GM10248 (cell line): ENCODE results near the gene EEF2KMT.
A peak's percentile ranks its signal among the peaks of the same experiment; 100 is the strongest.

Experiments
- CTCF ChIA-PET: fragments of 300-600 bp; sonication (Branson Sonifier 250); formaldehyde crosslinking; extraction: SDS; loops from one replicate; lab custom pipeline; 2021; ENCODE audit warnings: antibody characterized with exemption; lab: Yijun Ruan, JAX
- POLR2A ChIA-PET: fragments of 350-650 bp; sonication (Branson Sonifier 250); formaldehyde crosslinking; extraction: SDS; loops from one replicate; lab custom pipeline; 2020; ENCODE audit warnings: antibody characterized with exemption; lab: Yijun Ruan, JAX
- DNase-seq: peaks from one replicate; pipeline ENCODE4 v3.0.0; 2012; ENCODE audit errors: extremely low spot score
- CTCF ChIP-seq: IDR thresholded peaks from 2 replicates; pipeline ENCODE4 v1.5.1; 2012; ENCODE audit warnings: mild to moderate bottlenecking, low read depth; ENCODE audit errors: extremely low read depth, missing control alignments, control extremely low read depth

Gene EEF2KMT

GRCh38 chr16:5041600-5042133, 55.9 kb downstream of the EEF2KMT start:
- ChIA-PET CTCF (interaction anchor here (3.1 kb wide), 1 partner anchor 13 kb away, joined by 8 read pairs; no protein-coding TSS in a partner anchor), POLR2A (no interaction called here)
- DNase-seq: peak; percentile 69
- TF ChIP-seq CTCF: no peak

DNA sequence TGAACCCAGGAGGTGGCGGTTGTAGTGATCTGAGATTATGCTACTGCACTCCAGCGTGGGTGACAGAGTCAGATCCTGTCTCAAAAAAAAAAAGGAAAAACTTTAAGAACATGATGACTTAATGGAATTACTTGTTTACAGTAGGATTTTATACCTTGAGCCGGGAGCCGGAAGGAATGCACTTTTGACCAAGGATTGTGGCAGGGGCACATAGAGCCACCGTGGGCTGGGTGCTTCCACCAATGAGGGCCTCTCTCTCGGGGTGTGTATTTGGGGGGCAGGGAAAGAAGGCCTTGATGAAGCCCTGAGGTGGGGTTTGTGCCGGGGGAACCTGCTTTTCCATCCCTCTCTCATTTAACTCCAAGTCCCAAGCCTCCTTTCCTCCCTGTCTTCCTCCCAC, 57.1 kb downstream of the EEF2KMT start:
- DNase-seq: no peak
- POLR2A ChIA-PET: no interaction called here
- TF ChIP-seq CTCF: no peak
- CTCF ChIA-PET: interaction anchor here (3.1 kb wide), 1 partner anchor 14 kb away, joined by 8 read pairs; no protein-coding TSS in a partner anchor

DNA sequence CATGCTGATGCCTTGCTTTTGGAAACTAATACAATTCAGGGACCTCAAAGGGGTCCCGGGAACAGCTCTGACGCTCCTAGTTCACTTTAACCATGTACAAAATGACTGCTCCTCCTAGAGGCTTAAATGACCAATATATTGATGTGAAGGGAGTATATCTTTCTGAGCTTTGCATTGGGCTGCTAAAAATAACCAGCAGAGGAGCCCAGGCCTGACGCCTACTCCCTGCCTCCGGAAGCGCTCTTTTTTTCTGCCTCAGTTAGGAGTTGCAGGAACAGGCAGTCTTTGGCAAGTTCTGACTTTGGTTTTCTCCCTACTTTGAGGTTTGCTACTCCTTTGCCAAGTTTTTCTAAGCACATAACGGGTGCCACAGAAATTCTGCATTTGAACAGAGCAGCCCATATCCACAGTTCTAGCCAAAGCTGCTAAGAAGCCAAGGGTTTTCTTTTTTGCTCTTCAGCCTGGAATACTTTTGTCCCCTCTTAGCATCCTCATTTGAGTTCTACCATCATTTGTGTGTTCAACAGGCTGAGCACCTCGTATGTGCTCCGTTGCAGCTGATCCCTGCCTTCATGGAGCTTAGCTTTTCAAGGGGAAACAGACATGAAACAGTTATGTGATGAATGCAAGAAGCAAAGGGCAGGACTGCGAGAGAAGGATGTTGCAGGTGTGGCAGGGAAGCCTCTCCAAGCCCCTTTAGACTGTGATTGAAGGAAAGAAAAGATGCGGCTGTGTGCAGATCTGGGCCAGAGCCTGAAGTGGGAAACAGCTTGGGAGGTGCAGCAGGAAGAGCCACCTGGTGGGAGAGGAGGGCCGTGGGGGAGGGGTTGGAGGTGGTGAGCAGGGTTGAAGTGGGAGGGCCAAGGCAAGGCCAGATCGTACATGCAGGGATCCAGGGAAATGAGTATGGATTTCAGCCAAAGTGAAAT, 61.1 kb downstream of the EEF2KMT start:
- no peak for DNase-seq
- no peak for TF ChIP-seq CTCF
- CTCF ChIA-PET: interaction anchor here (0.9 to 1.0 kb wide), 2 partner anchors 20 to 31 kb away, joined by 3 to 4 read pairs; no protein-coding TSS in a partner anchor
- POLR2A ChIA-PET: interaction anchor here (0.5 kb wide), 1 partner anchor 572 kb away, joined by 5 read pairs; no protein-coding TSS in a partner anchor

- ChIA-PET CTCF (interaction anchor here (0.9 kb wide), 1 partner anchor 31 kb away, joined by 3 read pairs; no protein-coding TSS in a partner anchor), POLR2A (no interaction called here)
- no peak for DNase-seq
- TF ChIP-seq CTCF: no peak
These were observed 61.7 kb downstream of the EEF2KMT start for GRCh38 chr16:5035909-5036227.
